NCI-H748 treated with DMSO at 0.1 percent for 48 hours (cell line): ENCODE measurements around the gene SEC24B.

ENCODE experiments used
- DNase-seq: peaks from one replicate; lab custom pipeline; 2025; lab: John Stamatoyannopoulos, UW

SEC24B gene

GRCh38 chr4:109433205-109434006 is at the start of gene SEC24B:
Gene SEC24B (plus strand): TSS chr4:109433815. CDS start chr4:109433870, 55 bp downstream.
- DNase-seq: peak; percentile 16

- no peak for DNase-seq
Observed at GRCh38 chr4:109383823-109384222, 49.8 kb upstream of the SEC24B start.

- no peak for DNase-seq
Observed at GRCh38 chr4:109385260-109385659, 48.4 kb upstream of the SEC24B start.

GRCh38 chr4:109389369-109390114 is 44.1 kb upstream of the SEC24B start:
- DNase-seq: no peak

GRCh38 chr4:109390115-109390768 is 43.4 kb upstream of the SEC24B start:
- DNase-seq: no peak

GRCh38 chr4:109395694-109396093 is 37.9 kb upstream of the SEC24B start:
- no peak for DNase-seq

GRCh38 chr4:109398928-109399327 is 34.7 kb upstream of the SEC24B start:
- no peak for DNase-seq

GRCh38 chr4:109406337-109406931 is 27.2 kb upstream of the SEC24B start:
- no peak for DNase-seq

GRCh38 chr4:109407027-109407737 is 26.4 kb upstream of the SEC24B start:
- DNase-seq: no peak

GRCh38 chr4:109408711-109409110 is 24.9 kb upstream of the SEC24B start:
- no peak for DNase-seq

GRCh38 chr4:109410226-109410625 is 23.4 kb upstream of the SEC24B start:
- DNase-seq: no peak

GRCh38 chr4:109410776-109411175 is 22.8 kb upstream of the SEC24B start:
- DNase-seq: no peak

- no peak for DNase-seq
Observed at GRCh38 chr4:109411964-109412363, 21.7 kb upstream of the SEC24B start.

GRCh38 chr4:109412776-109413175 is 20.8 kb upstream of the SEC24B start:
- no peak for DNase-seq

GRCh38 chr4:109414938-109415337 is 18.7 kb upstream of the SEC24B start:
- no peak for DNase-seq

- no peak for DNase-seq
Observed at GRCh38 chr4:109418588-109418987, 15.0 kb upstream of the SEC24B start.

GRCh38 chr4:109419679-109420078 is 13.9 kb upstream of the SEC24B start:
- no peak for DNase-seq

- no peak for DNase-seq
Observed at GRCh38 chr4:109424093-109424841, 9.3 kb upstream of the SEC24B start.

- DNase-seq: no peak
Observed at GRCh38 chr4:109425405-109425804, 8.2 kb upstream of the SEC24B start.

GRCh38 chr4:109429545-109429944 is 4.1 kb upstream of the SEC24B start:
- DNase-seq: no peak

- DNase-seq: no peak
Observed at GRCh38 chr4:109432203-109432602, 1.4 kb upstream of the SEC24B start.
